Astrocyte of the spinal cord (primary cell): ENCODE results near the gene ARHGAP4.

Experiments used
- DNase-seq: peaks from one replicate; pipeline ENCODE4 v3.0.0; 2011; ENCODE audit warnings: low read depth, low spot score
- H3K4me3 ChIP-seq: 2 replicates; pipeline ENCODE4 v1.5.1; 2011; ENCODE audit warnings: low read depth, mild to moderate bottlenecking, low read length, moderate library complexity
- CTCF ChIP-seq: IDR thresholded peaks from 2 replicates; pipeline ENCODE4 v1.5.1; 2012; ENCODE audit warnings: low read depth, mild to moderate bottlenecking, low read length, inconsistent platforms
- in situ Hi-C: cut with HindIII; loops from 2 replicates; pipeline ENCODE4 v1.10.0; 2017; ENCODE audit warnings: low sequenced_read_pairs

The ARHGAP4 gene

GRCh38 chrX:153931748-153932147 is 5.7 kb upstream of the ARHGAP4 start:
- in situ Hi-C loops: no loop called here
- DNase-seq: no peak
- H3K4me3 ChIP-seq: no peak overlapping the region
- TF ChIP-seq CTCF: no peak

GRCh38 chrX:153931151-153931550 is 5.1 kb upstream of the ARHGAP4 start:
- DNase-seq: no peak
- TF ChIP-seq CTCF: no peak
- H3K4me3 ChIP-seq: no peak overlapping the region
- in situ Hi-C loops: no loop called here

- in situ Hi-C loops: no loop called here
- no peak overlapping the region for H3K4me3 ChIP-seq
- no peak for TF ChIP-seq CTCF
- DNase-seq: no peak
Observed at GRCh38 chrX:153930011-153930910, 4.2 kb upstream of the ARHGAP4 start.

GRCh38 chrX:153929576-153929975 is 3.5 kb upstream of the ARHGAP4 start:
- in situ Hi-C loops: no loop called here
- no peak overlapping the region for H3K4me3 ChIP-seq
- DNase-seq: no peak
- TF ChIP-seq CTCF: no peak

- H3K4me3 ChIP-seq: peak overlapping the region; percentile 21
- no peak for TF ChIP-seq CTCF
- DNase-seq: no peak
- in situ Hi-C loops: no loop called here
Observed at GRCh38 chrX:153928846-153929245, 2.8 kb upstream of the ARHGAP4 start.

GRCh38 chrX:153927922-153928760 is 2.1 kb upstream of the ARHGAP4 start:
- DNase-seq: peak; percentile 99
- in situ Hi-C loops: no loop called here
- peak overlapping the region; percentile 57 for H3K4me3 ChIP-seq
- peak; percentile 16 for TF ChIP-seq CTCF
